AG10803 (cell line): ENCODE data around the gene TRIOBP.
A peak's percentile ranks its signal among the peaks of the same experiment; 100 is the strongest.

Experiments
- DNase-seq: peaks from one replicate; pipeline ENCODE4 v3.0.0; 2010; ENCODE audit warnings: low read depth
- H3K4me3 ChIP-seq: 2 replicates; pipeline ENCODE4 v1.5.1; 2011; ENCODE audit warnings: mild to moderate bottlenecking, low read length, control low read depth
- CTCF ChIP-seq: conservative IDR thresholded peaks from 2 replicates; pipeline ENCODE4 v1.5.1; 2011; ENCODE audit warnings: mild to moderate bottlenecking, low read length, control low read depth, inconsistent platforms

TRIOBP gene

GRCh38 chr22:37816543-37817180, 119.8 kb downstream of the TRIOBP start:
- no peak overlapping the region for H3K4me3 ChIP-seq
- TF ChIP-seq CTCF = no peak
- DNase-seq = no peak

- DNase-seq = peak; percentile 69
- H3K4me3 ChIP-seq = peak overlapping the region; percentile 41
- TF ChIP-seq CTCF = peak; percentile 71
Measured at GRCh38 chr22:37817705-37818408, 121.0 kb downstream of the TRIOBP start.

- TF ChIP-seq CTCF = peak; percentile 43
- no peak for DNase-seq
- peak overlapping the region; percentile 15; the same call in 1 of the 2 replicates for H3K4me3 ChIP-seq
Measured at GRCh38 chr22:37818409-37819104, 121.7 kb downstream of the TRIOBP start.

- H3K4me3 ChIP-seq = peak overlapping the region; percentile 15; the same call in 1 of the 2 replicates
- TF ChIP-seq CTCF = no peak
- DNase-seq = no peak
Measured at GRCh38 chr22:37819105-37819433, 122.2 kb downstream of the TRIOBP start.

GRCh38 chr22:37820350-37820749, 123.5 kb downstream of the TRIOBP start:
- no peak for TF ChIP-seq CTCF
- DNase-seq = no peak
- no peak overlapping the region for H3K4me3 ChIP-seq

GRCh38 chr22:37822079-37822833, 125.4 kb downstream of the TRIOBP start:
- TF ChIP-seq CTCF = no peak
- no peak overlapping the region for H3K4me3 ChIP-seq
- DNase-seq = no peak
